Measurements from ENCODE around the gene RPL35. TPM values are rescaled to one million over a fixed set of nuclear protein-coding genes. Genes with fewer than 3 reads are reported as not detected.

The RPL35 gene
- total and polyA plus RNA-seq, 4 experiments from 2014 or later, result 1,440 to 2,014 (median 1,734) TPM

DNA sequence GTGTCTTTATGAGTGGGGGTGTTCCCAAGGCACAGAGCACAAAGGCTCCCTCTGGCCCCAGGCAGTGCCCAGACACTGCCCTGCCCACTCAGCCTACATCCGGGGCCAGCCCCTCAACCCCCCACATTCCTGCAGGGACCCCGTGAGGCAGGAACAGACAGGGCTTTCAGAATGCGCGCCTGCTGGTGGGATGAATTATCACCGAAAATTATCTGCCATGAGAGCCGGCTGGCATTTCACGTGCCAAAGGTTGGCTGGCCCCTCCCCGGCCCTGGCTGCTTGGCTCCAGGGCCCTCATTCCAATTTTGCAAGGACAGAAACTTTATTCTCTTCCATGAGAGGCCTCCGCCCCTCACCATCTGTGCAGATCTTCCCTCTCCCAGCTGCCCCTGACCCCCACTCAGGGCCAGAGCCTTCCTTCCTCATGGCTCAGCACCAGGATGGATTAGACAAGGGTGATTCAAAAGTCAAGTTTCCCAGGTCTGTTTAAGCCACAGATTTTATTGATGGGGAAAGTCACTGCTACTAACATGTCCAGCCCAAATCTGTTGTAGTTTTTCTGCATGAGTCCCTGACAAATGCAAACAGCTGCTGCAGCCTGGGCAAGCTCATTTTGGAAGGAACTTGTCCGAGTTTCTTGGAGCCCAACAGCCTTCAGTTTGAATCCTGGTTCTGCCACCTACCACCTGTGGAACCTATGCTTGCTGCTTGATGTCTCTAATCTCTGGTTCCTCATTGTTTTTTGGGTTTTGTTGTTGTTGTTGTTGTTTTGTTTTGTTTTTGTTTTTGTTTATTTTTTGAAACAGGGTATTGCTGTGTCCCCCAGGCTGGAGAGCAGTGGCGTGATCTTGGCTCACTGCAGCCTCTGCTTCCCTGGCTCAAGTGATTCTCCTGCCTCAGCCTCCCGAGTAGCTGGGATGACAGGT lies 40.8 kb downstream of the RPL35 start:
- no peak for DNase-seq
- Mint-ChIP-seq H3K36me3 (no peaks in the 10 kb centered on the region), H3K27me3 (peaks cover 3 to 13% of the 10 kb centered on the region in 2 donors), H3K27ac (peak overlapping the region in 1 of 7 donors; percentile 61), H3K4me1 (peaks cover 0 to 1% (median 0%) of the 10 kb centered on the region in 4 donors), H3K9me3 (no peaks in the 10 kb centered on the region), H3K4me3 (no peak overlapping the region)
- no peaks in the 10 kb centered on the region for H3K4me1 ChIP-seq (ENCODE audit: insufficient read depth, low read length)
- ChIA-PET POLR2A (ENCODE audit: partially characterized antibody) (no interaction called here), CTCF (ENCODE audit: partially characterized antibody) (no interaction called here)
- no peak overlapping the region for H3K27ac ChIP-seq (ENCODE audit: low read depth, low read length)
- H3K9me3 ChIP-seq (ENCODE audit: control insufficient read depth in 1 of 2, low read length in 2 of 2), result no peaks in the 10 kb centered on the region
- H3K36me3 ChIP-seq (ENCODE audit: insufficient read depth, low read length), result no peaks in the 10 kb centered on the region
- no peaks in the 10 kb centered on the region for H3K27me3 ChIP-seq (ENCODE audit: insufficient read depth, low read length)
- intact Hi-C loops (cut with micrococcal nuclease), result no loop called here
- no peak overlapping the region for H3K4me3 ChIP-seq (ENCODE audit: low read length in 2 of 2)

DNA sequence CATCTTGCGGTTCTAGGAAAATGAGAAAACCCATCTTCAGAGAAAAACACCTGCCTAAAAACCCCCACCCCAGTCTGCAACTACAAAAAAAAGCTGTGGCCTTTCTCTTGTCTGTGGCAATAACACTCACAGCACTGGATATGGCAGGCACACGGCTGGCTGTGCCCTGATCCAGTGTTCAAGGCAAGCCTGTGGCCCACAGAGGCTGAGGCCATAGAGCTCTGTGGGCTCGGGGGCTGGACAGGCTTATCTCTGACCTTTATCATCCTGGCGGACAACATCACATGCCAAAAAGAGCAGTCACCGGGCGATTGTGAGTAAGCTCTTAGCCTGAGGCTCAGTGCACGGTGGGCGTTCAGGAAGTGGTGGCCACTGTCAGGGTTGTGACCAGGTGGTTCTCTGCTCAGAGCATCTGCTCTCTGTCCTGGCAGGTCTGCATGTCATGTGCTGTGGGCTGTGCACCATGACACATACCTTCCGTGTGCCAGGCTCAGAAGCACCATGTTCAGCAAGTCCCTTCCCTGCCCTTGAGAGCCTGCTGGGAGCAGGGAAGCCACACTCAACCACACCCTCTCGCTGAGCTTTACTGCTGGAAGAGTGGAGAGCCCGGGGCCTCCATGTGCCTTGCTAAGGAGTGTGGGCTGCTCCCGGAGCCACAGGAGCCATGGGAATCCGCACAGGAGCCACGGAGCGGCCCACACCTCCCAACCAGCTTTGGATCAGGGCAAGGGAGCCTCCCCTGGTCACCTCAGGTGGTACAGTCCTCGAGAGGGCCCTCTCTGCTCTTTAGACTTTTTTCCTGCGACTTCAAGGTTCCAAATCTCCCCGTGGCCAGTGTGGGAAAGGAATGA lies 43.1 kb downstream of the RPL35 start:
- ChIA-PET CTCF (ENCODE audit: partially characterized antibody) (interaction anchor here (0.6 kb wide), 1 partner anchor 35 kb away, joined by 3 read pairs; the partner anchor contains the start of gene WDR38), POLR2A (ENCODE audit: partially characterized antibody) (no interaction called here)
- Histone ChIP-seq H3K4me1 (ENCODE audit: insufficient read depth, low read length) (no peaks in the 10 kb centered on the region), H3K36me3 (ENCODE audit: insufficient read depth, low read length) (no peaks in the 10 kb centered on the region), H3K4me3 (ENCODE audit: low read length in 2 of 2) (no peak overlapping the region), H3K9me3 (ENCODE audit: control insufficient read depth in 1 of 2, low read length in 2 of 2) (no peaks in the 10 kb centered on the region), H3K27ac (ENCODE audit: low read depth, low read length) (no peak overlapping the region), H3K27me3 (ENCODE audit: insufficient read depth, low read length) (no peaks in the 10 kb centered on the region)
- DNase-seq, result no peak
- intact Hi-C loops (cut with micrococcal nuclease), result no loop called here
- Mint-ChIP-seq H3K36me3 (no peaks in the 10 kb centered on the region), H3K4me1 (peaks cover 0 to 1% (median 0%) of the 10 kb centered on the region in 4 donors), H3K9me3 (no peaks in the 10 kb centered on the region), H3K27ac (no peak overlapping the region), H3K4me3 (no peak overlapping the region), H3K27me3 (peaks cover 3 to 14% of the 10 kb centered on the region in 2 donors)

DNA sequence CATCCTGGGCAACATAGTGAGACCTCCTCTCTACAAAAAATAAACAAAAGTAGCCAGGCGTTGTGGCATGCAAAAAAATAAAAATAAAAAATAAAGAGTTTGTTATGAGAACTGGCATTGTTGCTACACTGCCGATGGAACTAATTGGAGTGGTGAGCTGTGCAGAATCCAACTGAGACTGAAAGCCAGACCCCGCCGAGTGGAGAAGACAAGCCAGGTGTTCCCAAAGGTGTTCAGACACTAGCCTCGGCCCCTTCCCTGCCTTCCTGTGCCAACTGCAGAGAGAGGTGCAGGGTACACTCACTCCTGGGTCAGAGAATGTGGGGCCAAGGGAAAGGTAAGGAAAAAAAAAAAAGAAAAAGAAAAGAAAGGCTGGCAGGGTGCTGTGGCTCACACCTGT lies 46.2 kb downstream of the RPL35 start:
- no peak overlapping the region for H3K4me3 ChIP-seq (ENCODE audit: low read length in 2 of 2)

DNA sequence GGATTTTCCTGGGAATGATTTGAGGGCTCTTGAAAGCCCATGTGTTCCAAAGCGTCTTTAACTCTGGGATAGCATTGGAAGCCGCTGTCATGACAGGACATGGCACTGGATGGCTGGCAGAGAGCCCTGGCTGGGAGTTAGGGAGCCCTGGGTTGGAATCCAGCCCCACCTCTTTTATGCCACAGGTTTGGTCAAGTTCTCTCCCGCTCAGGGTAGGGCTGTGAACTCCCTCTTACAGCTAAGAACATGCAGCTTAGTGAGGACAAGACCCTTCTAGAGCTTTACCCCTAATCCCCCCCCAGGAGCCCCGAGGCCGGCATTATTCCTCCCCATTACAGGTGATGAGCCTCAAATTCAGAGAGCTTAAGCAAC lies 47.6 kb downstream of the RPL35 start:
- Histone ChIP-seq H3K4me1 (ENCODE audit: insufficient read depth, low read length) (no peaks in the 10 kb centered on the region), H3K9me3 (ENCODE audit: control insufficient read depth in 1 of 2, low read length in 2 of 2) (no peaks in the 10 kb centered on the region), H3K4me3 (ENCODE audit: low read length in 2 of 2) (no peak overlapping the region), H3K36me3 (ENCODE audit: insufficient read depth, low read length) (no peaks in the 10 kb centered on the region), H3K27ac (ENCODE audit: low read depth, low read length) (no peak overlapping the region), H3K27me3 (ENCODE audit: insufficient read depth, low read length) (no peaks in the 10 kb centered on the region)
- no peak for DNase-seq
- H3K27ac Mint-ChIP-seq, result no peak overlapping the region
- intact Hi-C loops (cut with micrococcal nuclease), result no loop called here
- peaks cover 3 to 11% of the 10 kb centered on the region in 2 donors for H3K27me3 Mint-ChIP-seq
- no peak overlapping the region for H3K4me3 Mint-ChIP-seq
- CTCF ChIA-PET (ENCODE audit: partially characterized antibody), result interaction anchor here (0.9 kb wide), 1 partner anchor 40 kb away, joined by 3 read pairs; no protein-coding TSS in a partner anchor
- no peaks in the 10 kb centered on the region for H3K9me3 Mint-ChIP-seq
- POLR2A ChIA-PET (ENCODE audit: partially characterized antibody), result no interaction called here
- peaks cover 0 to 1% (median 0%) of the 10 kb centered on the region in 4 donors for H3K4me1 Mint-ChIP-seq
- H3K36me3 Mint-ChIP-seq, result no peaks in the 10 kb centered on the region

More for the DNA sequence above, 46.2 kb downstream of the RPL35 start:
- Mint-ChIP-seq H3K9me3 (no peaks in the 10 kb centered on the region), H3K4me1 (peaks cover 0 to 1% (median 0%) of the 10 kb centered on the region in 4 donors), H3K27me3 (peaks cover 3 to 11% of the 10 kb centered on the region in 2 donors), H3K4me3 (no peak overlapping the region), H3K27ac (no peak overlapping the region), H3K36me3 (no peaks in the 10 kb centered on the region)
- no peak overlapping the region for H3K27ac ChIP-seq (ENCODE audit: low read depth, low read length)
- intact Hi-C loops (cut with micrococcal nuclease), result no loop called here
- ChIA-PET CTCF (ENCODE audit: partially characterized antibody) (no interaction called here), POLR2A (ENCODE audit: partially characterized antibody) (no interaction called here)
- no peaks in the 10 kb centered on the region for H3K27me3 ChIP-seq (ENCODE audit: insufficient read depth, low read length)
- DNase-seq, result no peak
- no peaks in the 10 kb centered on the region for H3K4me1 ChIP-seq (ENCODE audit: insufficient read depth, low read length)
- H3K36me3 ChIP-seq (ENCODE audit: insufficient read depth, low read length), result no peaks in the 10 kb centered on the region
- H3K9me3 ChIP-seq (ENCODE audit: control insufficient read depth in 1 of 2, low read length in 2 of 2), result no peaks in the 10 kb centered on the region

DNA sequence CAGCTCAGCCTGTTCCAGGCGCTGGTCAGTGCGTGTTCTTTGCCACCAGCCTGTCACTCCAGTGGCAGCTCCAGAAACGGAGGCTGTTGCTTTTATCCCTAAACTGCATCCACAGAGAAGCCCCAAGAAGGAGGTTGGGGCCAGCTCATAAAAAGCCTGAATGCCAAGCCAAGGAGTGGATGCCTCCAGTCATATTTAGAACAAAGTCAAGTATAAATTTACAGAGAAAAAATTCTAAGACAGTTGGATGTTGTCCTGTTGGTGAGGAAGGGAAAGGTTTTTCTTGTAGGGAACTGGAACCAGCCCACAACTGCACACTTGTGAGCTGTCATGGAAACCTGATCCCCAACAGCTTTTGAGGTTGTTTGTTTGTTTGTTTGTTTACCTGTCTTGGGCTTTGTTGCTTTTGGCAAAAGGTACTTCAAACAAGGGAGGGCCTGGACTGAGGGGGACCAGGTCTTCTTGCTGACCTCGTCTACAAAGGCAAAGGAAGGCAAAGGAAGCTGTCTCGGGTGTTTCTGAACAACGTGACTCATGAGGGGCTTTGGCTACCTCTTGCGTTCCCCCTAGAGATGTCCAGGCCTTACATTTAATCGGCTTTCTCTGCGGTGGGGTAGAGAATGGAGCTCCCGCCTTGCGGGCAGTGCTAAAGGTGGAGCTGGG lies 48.1 kb downstream of the RPL35 start:
- Mint-ChIP-seq H3K27ac (no peak overlapping the region), H3K36me3 (no peaks in the 10 kb centered on the region), H3K4me3 (no peak overlapping the region), H3K27me3 (peaks cover 3 to 11% of the 10 kb centered on the region in 2 donors), H3K4me1 (peaks cover 0 to 1% (median 0%) of the 10 kb centered on the region in 4 donors), H3K9me3 (no peaks in the 10 kb centered on the region)
- no peak for DNase-seq
- CTCF ChIA-PET (ENCODE audit: partially characterized antibody), result interaction anchor here (0.9 kb wide), 1 partner anchor 40 kb away, joined by 3 read pairs; no protein-coding TSS in a partner anchor
- H3K4me3 ChIP-seq (ENCODE audit: low read length in 2 of 2), result no peak overlapping the region
- no peaks in the 10 kb centered on the region for H3K4me1 ChIP-seq (ENCODE audit: insufficient read depth, low read length)
- no peaks in the 10 kb centered on the region for H3K9me3 ChIP-seq (ENCODE audit: control insufficient read depth in 1 of 2, low read length in 2 of 2)
- intact Hi-C loops (cut with micrococcal nuclease), result no loop called here
- no peaks in the 10 kb centered on the region for H3K36me3 ChIP-seq (ENCODE audit: insufficient read depth, low read length)
- H3K27ac ChIP-seq (ENCODE audit: low read depth, low read length), result no peak overlapping the region
- POLR2A ChIA-PET (ENCODE audit: partially characterized antibody), result no interaction called here
- H3K27me3 ChIP-seq (ENCODE audit: insufficient read depth, low read length), result no peaks in the 10 kb centered on the region

DNA sequence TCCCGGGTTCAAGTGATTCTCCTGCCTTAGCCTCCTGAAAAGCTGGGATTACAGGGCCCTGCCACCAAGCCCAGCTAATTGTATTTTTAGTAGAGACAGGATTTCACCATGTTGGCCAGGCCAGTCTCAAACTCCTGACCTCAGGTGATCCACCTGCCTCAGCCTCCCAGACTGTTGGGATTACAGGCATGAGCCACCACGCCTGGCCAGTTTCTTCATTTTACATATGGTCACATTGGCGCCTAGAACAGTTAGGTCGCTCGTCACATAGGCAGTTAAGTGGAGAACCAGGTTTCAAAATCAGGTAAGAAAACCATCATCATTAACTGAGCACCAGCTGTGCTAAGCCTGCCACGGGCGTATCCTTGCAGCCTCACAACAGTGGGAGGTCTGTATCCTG lies 48.7 kb downstream of the RPL35 start:
- H3K4me3 Mint-ChIP-seq, result no peak overlapping the region
- no peak overlapping the region for H3K27ac Mint-ChIP-seq
- H3K36me3 ChIP-seq (ENCODE audit: insufficient read depth, low read length), result no peaks in the 10 kb centered on the region
- intact Hi-C loops (cut with micrococcal nuclease), result no loop called here
- no peaks in the 10 kb centered on the region for H3K27me3 ChIP-seq (ENCODE audit: insufficient read depth, low read length)
- H3K27ac ChIP-seq (ENCODE audit: low read depth, low read length), result no peak overlapping the region
- H3K9me3 Mint-ChIP-seq, result no peaks in the 10 kb centered on the region
- DNase-seq, result no peak
- H3K36me3 Mint-ChIP-seq, result no peaks in the 10 kb centered on the region
- ChIA-PET POLR2A (ENCODE audit: partially characterized antibody) (no interaction called here), CTCF (ENCODE audit: partially characterized antibody) (no interaction called here)
- H3K27me3 Mint-ChIP-seq, result peaks cover 3 to 7% of the 10 kb centered on the region in 2 donors
- H3K4me1 Mint-ChIP-seq, result no peaks in the 10 kb centered on the region
- H3K4me3 ChIP-seq (ENCODE audit: low read length in 2 of 2), result no peak overlapping the region
- no peaks in the 10 kb centered on the region for H3K9me3 ChIP-seq (ENCODE audit: control insufficient read depth in 1 of 2, low read length in 2 of 2)
- no peaks in the 10 kb centered on the region for H3K4me1 ChIP-seq (ENCODE audit: insufficient read depth, low read length)

DNA sequence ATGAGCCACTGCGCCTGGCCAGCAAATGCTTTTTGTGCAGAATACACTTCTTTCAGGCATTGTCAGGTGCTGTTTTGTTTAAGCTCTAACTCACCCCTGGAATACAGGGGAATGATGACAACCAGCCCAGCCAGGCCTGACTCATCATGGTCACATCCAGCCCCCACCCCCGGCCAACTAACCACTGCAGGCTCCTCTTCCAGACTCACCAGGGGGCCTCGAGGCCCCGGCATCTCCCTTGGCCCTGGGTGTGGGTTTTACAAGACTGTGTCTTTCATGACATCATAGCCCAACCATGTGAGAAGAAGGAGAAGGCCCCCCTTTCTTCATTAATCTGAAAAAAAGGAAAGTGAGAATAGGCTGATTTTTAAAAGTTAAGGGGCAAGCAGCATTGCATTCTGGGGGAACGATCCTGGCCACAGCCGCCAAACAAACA lies 49.3 kb downstream of the RPL35 start:
- Histone ChIP-seq H3K4me1 (ENCODE audit: insufficient read depth, low read length) (no peaks in the 10 kb centered on the region), H3K36me3 (ENCODE audit: insufficient read depth, low read length) (no peaks in the 10 kb centered on the region), H3K4me3 (ENCODE audit: low read length in 2 of 2) (no peak overlapping the region), H3K27ac (ENCODE audit: low read depth, low read length) (no peak overlapping the region), H3K9me3 (ENCODE audit: control insufficient read depth in 1 of 2, low read length in 2 of 2) (no peaks in the 10 kb centered on the region), H3K27me3 (ENCODE audit: insufficient read depth, low read length) (no peaks in the 10 kb centered on the region)
- ChIA-PET CTCF (ENCODE audit: partially characterized antibody) (no interaction called here), POLR2A (ENCODE audit: partially characterized antibody) (no interaction called here)
- H3K9me3 Mint-ChIP-seq, result no peaks in the 10 kb centered on the region
- no peaks in the 10 kb centered on the region for H3K36me3 Mint-ChIP-seq
- H3K4me1 Mint-ChIP-seq, result no peaks in the 10 kb centered on the region
- H3K4me3 Mint-ChIP-seq, result no peak overlapping the region
- H3K27ac Mint-ChIP-seq, result no peak overlapping the region
- intact Hi-C loops (cut with micrococcal nuclease), result no loop called here
- DNase-seq, result no peak
- H3K27me3 Mint-ChIP-seq, result peaks cover 3 to 6% of the 10 kb centered on the region in 2 donors
